ENCODE results near the gene MREG.

DNA sequence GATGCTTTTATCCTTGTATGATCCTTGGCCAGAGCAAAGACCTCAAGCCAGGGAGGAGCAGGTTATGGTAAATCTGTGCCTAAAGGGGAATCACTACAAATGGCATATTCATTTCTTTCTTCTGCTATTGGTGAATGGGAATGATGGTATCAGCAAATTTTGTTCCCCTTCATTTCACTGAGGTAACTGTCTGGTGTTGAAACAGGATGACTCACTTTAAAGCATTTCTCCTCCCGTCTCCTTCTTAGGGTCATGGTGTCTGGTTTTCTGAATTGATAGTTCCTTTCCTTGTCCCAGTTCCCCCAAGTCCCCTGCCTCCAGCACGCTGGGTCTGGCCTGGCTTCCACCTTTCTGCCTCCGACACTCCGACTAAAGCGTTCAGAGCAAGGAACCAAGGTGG, 109.2 kb downstream of the MREG start:
- TF ChIP-seq, protein P1, sequence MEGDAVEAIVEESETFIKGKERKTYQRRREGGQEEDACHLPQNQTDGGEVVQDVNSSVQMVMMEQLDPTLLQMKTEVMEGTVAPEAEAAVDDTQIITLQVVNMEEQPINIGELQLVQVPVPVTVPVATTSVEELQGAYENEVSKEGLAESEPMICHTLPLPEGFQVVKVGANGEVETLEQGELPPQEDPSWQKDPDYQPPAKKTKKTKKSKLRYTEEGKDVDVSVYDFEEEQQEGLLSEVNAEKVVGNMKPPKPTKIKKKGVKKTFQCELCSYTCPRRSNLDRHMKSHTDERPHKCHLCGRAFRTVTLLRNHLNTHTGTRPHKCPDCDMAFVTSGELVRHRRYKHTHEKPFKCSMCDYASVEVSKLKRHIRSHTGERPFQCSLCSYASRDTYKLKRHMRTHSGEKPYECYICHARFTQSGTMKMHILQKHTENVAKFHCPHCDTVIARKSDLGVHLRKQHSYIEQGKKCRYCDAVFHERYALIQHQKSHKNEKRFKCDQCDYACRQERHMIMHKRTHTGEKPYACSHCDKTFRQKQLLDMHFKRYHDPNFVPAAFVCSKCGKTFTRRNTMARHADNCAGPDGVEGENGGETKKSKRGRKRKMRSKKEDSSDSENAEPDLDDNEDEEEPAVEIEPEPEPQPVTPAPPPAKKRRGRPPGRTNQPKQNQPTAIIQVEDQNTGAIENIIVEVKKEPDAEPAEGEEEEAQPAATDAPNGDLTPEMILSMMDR (IDR thresholded peaks at IDR 0.05; ENCODE audit: low read depth, low read length, missing input control) = no peak
- TF ChIP-seq JUND (IDR thresholded peaks at IDR 0.05) (no peak), TAF1 (conservative IDR thresholded peaks at IDR 0.05) (no peak), NR2F2 (IDR thresholded peaks at IDR 0.05) (no peak), GABPA (IDR thresholded peaks at IDR 0.05 in 1 of 2, conservative IDR thresholded peaks at IDR 0.05 in 1 of 2) (no peak), FOXA1 (IDR thresholded peaks at IDR 0.05) (no peak), YY1 (IDR thresholded peaks at IDR 0.05) (no peak), EGR1 (IDR thresholded peaks at IDR 0.05; ENCODE audit: low read depth in 2 of 2) (no peak), RAD21 (IDR thresholded peaks at IDR 0.05) (no peak), HNF4G (IDR thresholded peaks at IDR 0.05) (no peak)
- TF ChIP-seq, protein P2, sequence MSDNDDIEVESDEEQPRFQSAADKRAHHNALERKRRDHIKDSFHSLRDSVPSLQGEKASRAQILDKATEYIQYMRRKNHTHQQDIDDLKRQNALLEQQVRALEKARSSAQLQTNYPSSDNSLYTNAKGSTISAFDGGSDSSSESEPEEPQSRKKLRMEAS (IDR thresholded peaks at IDR 0.05) = no peak
- TF ChIP-seq, protein P3, sequence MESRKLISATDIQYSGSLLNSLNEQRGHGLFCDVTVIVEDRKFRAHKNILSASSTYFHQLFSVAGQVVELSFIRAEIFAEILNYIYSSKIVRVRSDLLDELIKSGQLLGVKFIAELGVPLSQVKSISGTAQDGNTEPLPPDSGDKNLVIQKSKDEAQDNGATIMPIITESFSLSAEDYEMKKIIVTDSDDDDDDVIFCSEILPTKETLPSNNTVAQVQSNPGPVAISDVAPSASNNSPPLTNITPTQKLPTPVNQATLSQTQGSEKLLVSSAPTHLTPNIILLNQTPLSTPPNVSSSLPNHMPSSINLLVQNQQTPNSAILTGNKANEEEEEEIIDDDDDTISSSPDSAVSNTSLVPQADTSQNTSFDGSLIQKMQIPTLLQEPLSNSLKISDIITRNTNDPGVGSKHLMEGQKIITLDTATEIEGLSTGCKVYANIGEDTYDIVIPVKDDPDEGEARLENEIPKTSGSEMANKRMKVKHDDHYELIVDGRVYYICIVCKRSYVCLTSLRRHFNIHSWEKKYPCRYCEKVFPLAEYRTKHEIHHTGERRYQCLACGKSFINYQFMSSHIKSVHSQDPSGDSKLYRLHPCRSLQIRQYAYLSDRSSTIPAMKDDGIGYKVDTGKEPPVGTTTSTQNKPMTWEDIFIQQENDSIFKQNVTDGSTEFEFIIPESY (IDR thresholded peaks at IDR 0.05) = no peak
- TF ChIP-seq, protein P4, sequence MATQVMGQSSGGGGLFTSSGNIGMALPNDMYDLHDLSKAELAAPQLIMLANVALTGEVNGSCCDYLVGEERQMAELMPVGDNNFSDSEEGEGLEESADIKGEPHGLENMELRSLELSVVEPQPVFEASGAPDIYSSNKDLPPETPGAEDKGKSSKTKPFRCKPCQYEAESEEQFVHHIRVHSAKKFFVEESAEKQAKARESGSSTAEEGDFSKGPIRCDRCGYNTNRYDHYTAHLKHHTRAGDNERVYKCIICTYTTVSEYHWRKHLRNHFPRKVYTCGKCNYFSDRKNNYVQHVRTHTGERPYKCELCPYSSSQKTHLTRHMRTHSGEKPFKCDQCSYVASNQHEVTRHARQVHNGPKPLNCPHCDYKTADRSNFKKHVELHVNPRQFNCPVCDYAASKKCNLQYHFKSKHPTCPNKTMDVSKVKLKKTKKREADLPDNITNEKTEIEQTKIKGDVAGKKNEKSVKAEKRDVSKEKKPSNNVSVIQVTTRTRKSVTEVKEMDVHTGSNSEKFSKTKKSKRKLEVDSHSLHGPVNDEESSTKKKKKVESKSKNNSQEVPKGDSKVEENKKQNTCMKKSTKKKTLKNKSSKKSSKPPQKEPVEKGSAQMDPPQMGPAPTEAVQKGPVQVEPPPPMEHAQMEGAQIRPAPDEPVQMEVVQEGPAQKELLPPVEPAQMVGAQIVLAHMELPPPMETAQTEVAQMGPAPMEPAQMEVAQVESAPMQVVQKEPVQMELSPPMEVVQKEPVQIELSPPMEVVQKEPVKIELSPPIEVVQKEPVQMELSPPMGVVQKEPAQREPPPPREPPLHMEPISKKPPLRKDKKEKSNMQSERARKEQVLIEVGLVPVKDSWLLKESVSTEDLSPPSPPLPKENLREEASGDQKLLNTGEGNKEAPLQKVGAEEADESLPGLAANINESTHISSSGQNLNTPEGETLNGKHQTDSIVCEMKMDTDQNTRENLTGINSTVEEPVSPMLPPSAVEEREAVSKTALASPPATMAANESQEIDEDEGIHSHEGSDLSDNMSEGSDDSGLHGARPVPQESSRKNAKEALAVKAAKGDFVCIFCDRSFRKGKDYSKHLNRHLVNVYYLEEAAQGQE (IDR thresholded peaks at IDR 0.05) = no peak
- TF ChIP-seq, protein P5, sequence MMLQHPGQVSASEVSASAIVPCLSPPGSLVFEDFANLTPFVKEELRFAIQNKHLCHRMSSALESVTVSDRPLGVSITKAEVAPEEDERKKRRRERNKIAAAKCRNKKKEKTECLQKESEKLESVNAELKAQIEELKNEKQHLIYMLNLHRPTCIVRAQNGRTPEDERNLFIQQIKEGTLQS (IDR thresholded peaks at IDR 0.05) = no peak

Data from liver (tissue), 3 donors.